ENCODE results near the gene PEAR1. TPM values are rescaled to one million over a fixed set of nuclear protein-coding genes. Genes with fewer than 3 reads are reported as not detected.

The PEAR1 gene
- total and polyA plus RNA-seq, 2 donors (not counting 1 experiment from before 2014, with no cell fraction given) = 0.03 TPM; not detected in 1

GRCh38 chr1:156900896-156901589 lies 7.5 kb downstream of the PEAR1 start:
- Mint-ChIP-seq H3K4me1 (no peaks in the 10 kb centered on the region), H3K9me3 (ENCODE audit: insufficient read depth) (no peaks in the 10 kb centered on the region), H3K27ac (no peak overlapping the region), H3K27me3 (peaks cover 44% of the 10 kb centered on the region), H3K4me3 (no peak overlapping the region)
- DNase-seq = no peak
- ATAC-seq (ENCODE audit: low read depth) = no peak
- H3K9me3 ChIP-seq (ENCODE audit: control extremely low read depth in 1 of 3, control insufficient read depth in 2 of 3, insufficient read depth in 1 of 3, low read length in 2 of 3) = peaks cover 0 to under 1% (median 0%) of the 10 kb centered on the region in 3 donors
- H3K36me3 ChIP-seq (replicated peaks in 1 of 2; ENCODE audit: control extremely low read depth in 1 of 2, control insufficient read depth in 1 of 2, extremely low read depth in 1 of 2, insufficient read depth in 2 of 2, low read length in 1 of 2) = no peaks in the 10 kb centered on the region
- no peak overlapping the region for H2AFZ ChIP-seq (ENCODE audit: insufficient read depth, low read depth, low read length, poor library complexity, severe bottlenecking)
- H3K9ac ChIP-seq (ENCODE audit: low read length) = no peak overlapping the region
- no peak overlapping the region for H3K4me2 ChIP-seq (replicated peaks; ENCODE audit: low read depth, low read length, poor library complexity, severe bottlenecking)
- H3K79me2 ChIP-seq (ENCODE audit: control insufficient read depth, insufficient read depth, low read length) = no peaks in the 10 kb centered on the region
- H3K4me1 ChIP-seq (ENCODE audit: control insufficient read depth in 2 of 2, insufficient read depth in 2 of 2, low read length in 2 of 2) = no peaks in the 10 kb centered on the region
- ChIA-PET POLR2A (no interaction called here), CTCF (interaction anchor here (1.3 kb wide), 1 partner anchor 10 kb away, joined by 3 read pairs; no protein-coding TSS in a partner anchor)
- TF ChIP-seq EZH2 (IDR thresholded peaks at IDR 0.05; ENCODE audit: borderline replicate concordance, insufficient read depth, low read depth, low read length, poor library complexity, severe bottlenecking) = no peak
- TF ChIP-seq CTCF (IDR thresholded peaks at IDR 0.05) = no peak
- intact Hi-C loops (cut with micrococcal nuclease) = no loop called here
- H3K4me3 ChIP-seq (ENCODE audit: control extremely low read depth in 1 of 5, extremely low read depth in 1 of 5, insufficient read depth in 1 of 5, low read depth in 2 of 5, low read length in 4 of 5) = no peak overlapping the region
- 85% methylated on average over 3 of the region's 6 CpGs for WGBS (ENCODE audit: insufficient coverage)
- peaks cover 0 to 31% (median 0%) of the 10 kb centered on the region in 4 experiments for H3K27me3 ChIP-seq (replicated peaks in 1 of 4; ENCODE audit: control extremely low read depth in 1 of 4, control insufficient read depth in 3 of 4, insufficient read depth in 4 of 4, low read length in 3 of 4)
- H4K20me1 ChIP-seq (ENCODE audit: control insufficient read depth, insufficient read depth, low read length, poor library complexity, severe bottlenecking) = no peaks in the 10 kb centered on the region
- no peak overlapping the region for H3K27ac ChIP-seq (ENCODE audit: low read length in 2 of 2)

GRCh38 chr1:156901590-156901900 lies 8.0 kb downstream of the PEAR1 start:
- Histone ChIP-seq H4K20me1 (ENCODE audit: control insufficient read depth, insufficient read depth, low read length, poor library complexity, severe bottlenecking) (no peaks in the 10 kb centered on the region), H3K9ac (ENCODE audit: low read length) (no peak overlapping the region), H3K27me3 (replicated peaks in 1 of 4; ENCODE audit: control extremely low read depth in 1 of 4, control insufficient read depth in 3 of 4, insufficient read depth in 4 of 4, low read length in 3 of 4) (peaks cover 0 to 31% (median 0%) of the 10 kb centered on the region in 4 experiments), H2AFZ (ENCODE audit: insufficient read depth, low read depth, low read length, poor library complexity, severe bottlenecking) (no peak overlapping the region), H3K4me1 (ENCODE audit: control insufficient read depth in 2 of 2, insufficient read depth in 2 of 2, low read length in 2 of 2) (no peaks in the 10 kb centered on the region), H3K9me3 (ENCODE audit: control extremely low read depth in 1 of 3, control insufficient read depth in 2 of 3, insufficient read depth in 1 of 3, low read length in 2 of 3) (peaks cover 0 to 6% (median 0%) of the 10 kb centered on the region in 3 donors), H3K4me3 (ENCODE audit: control extremely low read depth in 1 of 5, extremely low read depth in 1 of 5, insufficient read depth in 1 of 5, low read depth in 2 of 5, low read length in 4 of 5) (no peak overlapping the region), H3K79me2 (ENCODE audit: control insufficient read depth, insufficient read depth, low read length) (no peaks in the 10 kb centered on the region), H3K27ac (ENCODE audit: low read length in 2 of 2) (no peak overlapping the region), H3K36me3 (replicated peaks in 1 of 2; ENCODE audit: control extremely low read depth in 1 of 2, control insufficient read depth in 1 of 2, extremely low read depth in 1 of 2, insufficient read depth in 2 of 2, low read length in 1 of 2) (no peaks in the 10 kb centered on the region), H3K4me2 (replicated peaks; ENCODE audit: low read depth, low read length, poor library complexity, severe bottlenecking) (no peak overlapping the region)
- peaks cover 40% of the 10 kb centered on the region for H3K27me3 Mint-ChIP-seq
- H3K4me1 Mint-ChIP-seq = no peaks in the 10 kb centered on the region
- H3K4me3 Mint-ChIP-seq = no peak overlapping the region
- ChIA-PET POLR2A (no interaction called here), CTCF (interaction anchor here (1.3 kb wide), 1 partner anchor 10 kb away, joined by 3 read pairs; no protein-coding TSS in a partner anchor)
- no peak overlapping the region for H3K27ac Mint-ChIP-seq
- 72% methylated on average over 4 of the region's 4 CpGs for WGBS (ENCODE audit: insufficient coverage)
- DNase-seq (no peak), ATAC-seq (ENCODE audit: low read depth) (no peak)
- intact Hi-C loops (cut with micrococcal nuclease) = no loop called here
- no peaks in the 10 kb centered on the region for H3K9me3 Mint-ChIP-seq (ENCODE audit: insufficient read depth)
- no peak for TF ChIP-seq EZH2 (IDR thresholded peaks at IDR 0.05; ENCODE audit: borderline replicate concordance, insufficient read depth, low read depth, low read length, poor library complexity, severe bottlenecking)
- TF ChIP-seq CTCF (IDR thresholded peaks at IDR 0.05) = no peak

Data from B cell (primary cell).